Mammary epithelial cell (primary cell): Measurements from ENCODE around the gene TFCP2L1.
"Not testable (repeated sequence)": the region's sequence is repeated elsewhere in the genome, so short reads cannot be mapped to it uniquely, and the experiment has no call there.

Experiments used
- CTCF ChIP-seq, 2 donors: IDR thresholded peaks in 1 of 2; conservative IDR thresholded peaks in 1 of 2; 2 replicates each; pipeline ENCODE4 v1.5.1; 2011 to 2012; ENCODE audit warnings: inconsistent platforms in 2 of 2, low read length in 2 of 2, mild to moderate bottlenecking in 2 of 2, control low read depth in 1 of 2, low read depth in 1 of 2; ENCODE audit not compliant: insufficient read depth in 1 of 2; ENCODE audit errors: extremely low read depth in 1 of 2
- EZH2 ChIP-seq: IDR thresholded peaks from 2 replicates; pipeline ENCODE4 v1.6.1; 2012; ENCODE audit warnings: low read length, inconsistent platforms, borderline replicate concordance

- not testable (repeated sequence) for TF ChIP-seq CTCF (conservative IDR thresholded peaks at IDR 0.05 in 1 of 2, IDR thresholded peaks at IDR 0.05 in 1 of 2; ENCODE audit: extremely low read depth in 1 of 2, insufficient read depth in 1 of 2, low read depth in 1 of 2, low read length in 2 of 2); EZH2
Observed at GRCh38 chr2:121313701-121314100, 28.7 kb upstream of the TFCP2L1 start.
